Ammon's horn (tissue), 1 donor: Measurements from ENCODE around the gene SLC50A1.

Experiments used
- DNase-seq: peaks from one replicate; pipeline ENCODE4 v3.0.0-alpha.2; 2016; ENCODE audit warnings: low spot score

Gene SLC50A1

GRCh38 chr1:155171836-155172731, 36.4 kb downstream of the SLC50A1 start:
- no peak for DNase-seq

GRCh38 chr1:155172732-155173477, 37.3 kb downstream of the SLC50A1 start, which contains the start of gene KRTCAP2:
TSS of gene KRTCAP2 (minus strand) at chr1:155173304. CDS start at chr1:155173224, 80 bp downstream.
- DNase-seq, result peak; percentile 97

- DNase-seq, result peak; percentile 77
These were observed 38.0 kb downstream of the SLC50A1 start, which contains the start of gene TRIM46 for GRCh38 chr1:155173478-155174323. TSS of gene TRIM46 (plus strand) at chr1:155173849. CDS start at chr1:155173967, 118 bp downstream.

- peak; percentile 61 for DNase-seq
These were observed 39.0 kb downstream of the SLC50A1 start for GRCh38 chr1:155174324-155175280.

GRCh38 chr1:155175281-155175926, 39.8 kb downstream of the SLC50A1 start:
- peak; percentile 12 for DNase-seq

- peak; percentile 39 for DNase-seq
These were observed 40.3 kb downstream of the SLC50A1 start for GRCh38 chr1:155175927-155176371.

- DNase-seq, result peak; percentile 91
These were observed 41.0 kb downstream of the SLC50A1 start for GRCh38 chr1:155176544-155177071.

GRCh38 chr1:155177192-155177917, 41.7 kb downstream of the SLC50A1 start:
- DNase-seq, result no peak

GRCh38 chr1:155177918-155178281, 42.2 kb downstream of the SLC50A1 start:
- DNase-seq, result no peak

GRCh38 chr1:155178441-155179111, 42.9 kb downstream of the SLC50A1 start:
- peak; percentile 14 for DNase-seq

GRCh38 chr1:155179112-155180031, 43.7 kb downstream of the SLC50A1 start:
- DNase-seq, result no peak

- DNase-seq, result no peak
These were observed 45.9 kb downstream of the SLC50A1 start for GRCh38 chr1:155181371-155182051.

GRCh38 chr1:155182052-155182550, 46.4 kb downstream of the SLC50A1 start:
- DNase-seq, result no peak

- DNase-seq, result no peak
These were observed 48.1 kb downstream of the SLC50A1 start for GRCh38 chr1:155183775-155184221.

- DNase-seq, result no peak
These were observed 48.7 kb downstream of the SLC50A1 start for GRCh38 chr1:155184351-155184811.
